Measurements from ENCODE around the gene IFI30. TPM values are rescaled to one million over a fixed set of nuclear protein-coding genes. Genes with fewer than 3 reads are reported as not detected.

Gene IFI30
- total RNA-seq, 1 experiment from 2014 or later = 23.6 TPM

- no peak overlapping the region for H3K4ac ChIP-seq (ENCODE audit: low read depth, low read length)
- DNase-seq = no peak
- H3K79me2 ChIP-seq (ENCODE audit: insufficient read depth, low read length) = no peaks in the 10 kb centered on the region
- H3K18ac ChIP-seq (ENCODE audit: insufficient read length, low read depth, low read length) = no peak overlapping the region
- Mint-ChIP-seq H3K4me1 (no peaks in the 10 kb centered on the region), H3K9me3 (peaks cover 0 to 4% of the 10 kb centered on the region in 2 experiments; a peak in 1 of 5 replicates), H3K4me3 (no peak overlapping the region), H3K27ac (no peak overlapping the region), H3K27me3 (ENCODE audit: low read depth) (no peaks in the 10 kb centered on the region), H3K36me3 (ENCODE audit: insufficient read depth in 1 of 3, low read depth in 3 of 3) (peaks cover 16 to 55% (median 45%) of the 10 kb centered on the region in 3 experiments)
- H4K8ac ChIP-seq (replicated peaks; ENCODE audit: insufficient read length, low read depth, low read length) = no peak overlapping the region
- H3K4me1 ChIP-seq (ENCODE audit: insufficient read depth, low read length) = no peaks in the 10 kb centered on the region
- no peak overlapping the region for H3K56ac ChIP-seq (ENCODE audit: insufficient read length, low read depth, low read length)
- no peak overlapping the region for H3T11ph ChIP-seq (ENCODE audit: low read length)
- no peak overlapping the region for H3K4me2 ChIP-seq (ENCODE audit: insufficient read depth, insufficient read length, low read length)
- H4K20me1 ChIP-seq (ENCODE audit: control insufficient read depth, insufficient read depth, insufficient read length) = no peaks in the 10 kb centered on the region
- H3K9ac ChIP-seq (ENCODE audit: extremely low read depth, insufficient read length, low read length) = no peak overlapping the region
- no peak for TF ChIP-seq CTCF (conservative IDR thresholded peaks at IDR 0.05)
- no peak overlapping the region for H2BK15ac ChIP-seq (ENCODE audit: low read depth, low read length)
- no peak overlapping the region for H2BK120ac ChIP-seq (ENCODE audit: low read depth, low read length, poor library complexity, severe bottlenecking)
- WGBS (ENCODE audit: extremely low coverage, insufficient read length, low lambda C conversion rate) = no CpG with 5 or more reads among the region's 9 CpGs
- no peak overlapping the region for H2AFZ ChIP-seq (ENCODE audit: low read length)
- H2BK5ac ChIP-seq (ENCODE audit: insufficient read length, low read length) = no peak overlapping the region
- H3K9me3 ChIP-seq (ENCODE audit: control insufficient read depth, low read depth, low read length) = no peaks in the 10 kb centered on the region
- H3K27me3 ChIP-seq (ENCODE audit: insufficient read depth, low read length) = no peaks in the 10 kb centered on the region
- H2BK20ac ChIP-seq (ENCODE audit: low read depth, low read length, poor library complexity, severe bottlenecking) = no peak overlapping the region
- no peak overlapping the region for H3K14ac ChIP-seq (ENCODE audit: insufficient read depth, low read length)
- H4K91ac ChIP-seq (ENCODE audit: insufficient read length, low read depth, low read length) = no peak overlapping the region
- H2BK12ac ChIP-seq (ENCODE audit: insufficient read length, low read depth, low read length) = no peak overlapping the region
- no peak overlapping the region for H3K27ac ChIP-seq (ENCODE audit: insufficient read length, low read depth, low read length)
- H3K23me2 ChIP-seq (ENCODE audit: insufficient read length, low read depth, low read length, poor library complexity, severe bottlenecking) = no peaks in the 10 kb centered on the region
- H3K23ac ChIP-seq (ENCODE audit: insufficient read length, low read depth, low read length) = no peak overlapping the region
- H3K79me1 ChIP-seq (ENCODE audit: insufficient read depth, low read depth, low read length, poor library complexity, severe bottlenecking) = no peaks in the 10 kb centered on the region
- no peak overlapping the region for H2AK5ac ChIP-seq (ENCODE audit: insufficient read length, low read length)
- H4K5ac ChIP-seq (ENCODE audit: insufficient read length, low read depth, low read length) = no peak overlapping the region
Observed at GRCh38 chr19:18137657-18138339, 35.8 kb upstream of the IFI30 start.
